Measurements from ENCODE around the gene TMEM101. TPM values are rescaled to one million over a fixed set of nuclear protein-coding genes. Genes with fewer than 3 reads are reported as not detected.
"Not testable (repeated sequence)": the region's sequence is repeated elsewhere in the genome, so short reads cannot be mapped to it uniquely, and the experiment has no call there.

Gene TMEM101
- total RNA-seq, 2 experiments from 2014 or later, result 8.8 to 9.7 TPM

GRCh38 chr17:44024271-44024663 lies 9.5 kb upstream of the TMEM101 start:
- ATAC-seq (ENCODE audit: poor library complexity) (no peak), DNase-seq (no peak)
- H3K27me3 ChIP-seq (ENCODE audit: control insufficient read depth in 1 of 2, insufficient read depth in 2 of 2, low read length in 2 of 2), result no peaks in the 10 kb centered on the region
- ChIA-PET CTCF (no interaction called here), POLR2A (no interaction called here)
- Mint-ChIP-seq H3K27ac (no peak overlapping the region), H3K4me1 (ENCODE audit: low read depth) (no peaks in the 10 kb centered on the region), H3K27me3 (no peaks in the 10 kb centered on the region), H3K36me3 (ENCODE audit: low read depth) (no peaks in the 10 kb centered on the region), H3K4me3 (no peak overlapping the region), H3K9me3 (no peaks in the 10 kb centered on the region)
- H3K4me3 ChIP-seq (ENCODE audit: low read length), result no peak overlapping the region
- no peak for TF ChIP-seq CTCF (IDR thresholded peaks at IDR 0.05)
- no peaks in the 10 kb centered on the region for H3K9me3 ChIP-seq (ENCODE audit: control insufficient read depth in 1 of 2, insufficient read depth in 1 of 2, low read length in 2 of 2)
- intact Hi-C loops (cut with DNase I, micrococcal nuclease), result no loop called here
- no peaks in the 10 kb centered on the region for H3K4me1 ChIP-seq (ENCODE audit: insufficient read depth, low read length)
- H3K27ac ChIP-seq (ENCODE audit: low read depth in 1 of 2, low read length in 2 of 2), result no peak overlapping the region
- H3K36me3 ChIP-seq (ENCODE audit: insufficient read depth, low read length), result no peaks in the 10 kb centered on the region

GRCh38 chr17:44023545-44024270 lies 8.9 kb upstream of the TMEM101 start:
- H3K36me3 Mint-ChIP-seq (ENCODE audit: low read depth), result no peaks in the 10 kb centered on the region
- H3K36me3 ChIP-seq (ENCODE audit: insufficient read depth, low read length), result no peaks in the 10 kb centered on the region
- no peak overlapping the region for H3K4me3 ChIP-seq (ENCODE audit: low read length)
- no peak for DNase-seq
- H3K4me1 ChIP-seq (ENCODE audit: insufficient read depth, low read length), result no peaks in the 10 kb centered on the region
- H3K27ac Mint-ChIP-seq, result no peak overlapping the region
- no peak overlapping the region for H3K27ac ChIP-seq (ENCODE audit: low read depth in 1 of 2, low read length in 2 of 2)
- intact Hi-C loops (cut with DNase I, micrococcal nuclease), result no loop called here
- H3K27me3 Mint-ChIP-seq, result no peaks in the 10 kb centered on the region
- no peak overlapping the region for H3K4me3 Mint-ChIP-seq
- no peaks in the 10 kb centered on the region for H3K9me3 ChIP-seq (ENCODE audit: control insufficient read depth in 1 of 2, insufficient read depth in 1 of 2, low read length in 2 of 2)
- ATAC-seq (ENCODE audit: poor library complexity), result no peak
- ChIA-PET CTCF (no interaction called here), POLR2A (no interaction called here)
- H3K9me3 Mint-ChIP-seq, result no peaks in the 10 kb centered on the region
- H3K27me3 ChIP-seq (ENCODE audit: control insufficient read depth in 1 of 2, insufficient read depth in 2 of 2, low read length in 2 of 2), result no peaks in the 10 kb centered on the region
- TF ChIP-seq CTCF (IDR thresholded peaks at IDR 0.05), result no peak
- H3K4me1 Mint-ChIP-seq (ENCODE audit: low read depth), result no peaks in the 10 kb centered on the region

- no peaks in the 10 kb centered on the region for H3K27me3 Mint-ChIP-seq
These were observed 7.5 kb upstream of the TMEM101 start for GRCh38 chr17:44022246-44022645.

GRCh38 chr17:44021227-44021626 lies 6.5 kb upstream of the TMEM101 start:
- H3K27me3 ChIP-seq (ENCODE audit: control insufficient read depth in 1 of 2, insufficient read depth in 2 of 2, low read length in 2 of 2); H3K27ac Mint-ChIP-seq; H3K4me1 Mint-ChIP-seq (ENCODE audit: low read depth); intact Hi-C loops (cut with DNase I, micrococcal nuclease); H3K9me3 Mint-ChIP-seq; H3K36me3 Mint-ChIP-seq (ENCODE audit: low read depth); H3K27me3 Mint-ChIP-seq; POLR2A ChIA-PET; H3K36me3 ChIP-seq (ENCODE audit: insufficient read depth, low read length); DNase-seq; ATAC-seq (ENCODE audit: poor library complexity); H3K27ac ChIP-seq (ENCODE audit: low read depth in 1 of 2, low read length in 2 of 2); H3K4me3 Mint-ChIP-seq; H3K4me1 ChIP-seq (ENCODE audit: insufficient read depth, low read length); H3K9me3 ChIP-seq (ENCODE audit: control insufficient read depth in 1 of 2, insufficient read depth in 1 of 2, low read length in 2 of 2); H3K4me3 ChIP-seq (ENCODE audit: low read length): not testable (repeated sequence)
- CTCF ChIA-PET, result interaction anchor here (0.6 kb wide), 1 partner anchor 1025 kb away, joined by 3 read pairs; no protein-coding TSS in a partner anchor

More at GRCh38 chr17:44022246-44022645, 7.5 kb upstream of the TMEM101 start:
- Mint-ChIP-seq H3K4me3 (no peak overlapping the region), H3K27ac (no peak overlapping the region), H3K36me3 (ENCODE audit: low read depth) (no peaks in the 10 kb centered on the region), H3K9me3 (no peaks in the 10 kb centered on the region), H3K4me1 (ENCODE audit: low read depth) (no peaks in the 10 kb centered on the region)
- TF ChIP-seq CTCF (IDR thresholded peaks at IDR 0.05), result no peak
- intact Hi-C loops (cut with DNase I, micrococcal nuclease), result no loop called here
- no peak for DNase-seq
- Histone ChIP-seq H3K36me3 (ENCODE audit: insufficient read depth, low read length) (no peaks in the 10 kb centered on the region), H3K27ac (ENCODE audit: low read depth in 1 of 2, low read length in 2 of 2) (no peak overlapping the region), H3K4me3 (ENCODE audit: low read length) (no peak overlapping the region), H3K4me1 (ENCODE audit: insufficient read depth, low read length) (no peaks in the 10 kb centered on the region), H3K27me3 (ENCODE audit: control insufficient read depth in 1 of 2, insufficient read depth in 2 of 2, low read length in 2 of 2) (no peaks in the 10 kb centered on the region), H3K9me3 (ENCODE audit: control insufficient read depth in 1 of 2, insufficient read depth in 1 of 2, low read length in 2 of 2) (no peaks in the 10 kb centered on the region)
- no peak for ATAC-seq (ENCODE audit: poor library complexity)
- ChIA-PET POLR2A (interaction anchor here (0.6 kb wide), 1 partner anchor 528 kb away, joined by 3 read pairs; no protein-coding TSS in a partner anchor), CTCF (interaction anchor here (1.3 kb wide), 1 partner anchor 15 kb away, joined by 3 read pairs; no protein-coding TSS in a partner anchor)

Data from CD4-positive, alpha-beta T cell (primary cell).